Measurements from ENCODE around the gene LRP1.

The LRP1 gene

DNA sequence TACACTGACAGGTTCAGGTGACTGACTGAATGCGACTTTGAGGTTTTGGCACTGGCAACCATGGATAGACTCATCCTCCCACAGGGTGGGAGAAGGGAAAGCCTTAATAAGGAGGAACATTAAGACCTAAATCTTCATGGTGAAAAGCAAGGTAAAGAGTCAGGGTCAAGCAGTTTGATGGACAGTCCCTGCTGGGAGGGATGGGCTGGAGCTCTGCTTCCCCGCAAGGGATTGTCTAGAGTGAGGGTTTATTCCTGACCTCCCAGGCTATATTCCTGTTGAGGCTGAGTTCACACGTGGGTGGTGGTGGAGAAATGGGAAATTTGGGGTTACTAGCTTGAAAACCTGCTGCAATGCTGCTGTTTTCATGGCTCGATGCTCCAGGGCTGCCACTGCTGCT lies 132.1 kb downstream of the LRP1 start:
- peaks cover 31% of the 10 kb centered on the region for H3K36me3 Mint-ChIP-seq (ENCODE audit: low read depth)
- no peaks in the 10 kb centered on the region for H3K9me3 Mint-ChIP-seq

DNA sequence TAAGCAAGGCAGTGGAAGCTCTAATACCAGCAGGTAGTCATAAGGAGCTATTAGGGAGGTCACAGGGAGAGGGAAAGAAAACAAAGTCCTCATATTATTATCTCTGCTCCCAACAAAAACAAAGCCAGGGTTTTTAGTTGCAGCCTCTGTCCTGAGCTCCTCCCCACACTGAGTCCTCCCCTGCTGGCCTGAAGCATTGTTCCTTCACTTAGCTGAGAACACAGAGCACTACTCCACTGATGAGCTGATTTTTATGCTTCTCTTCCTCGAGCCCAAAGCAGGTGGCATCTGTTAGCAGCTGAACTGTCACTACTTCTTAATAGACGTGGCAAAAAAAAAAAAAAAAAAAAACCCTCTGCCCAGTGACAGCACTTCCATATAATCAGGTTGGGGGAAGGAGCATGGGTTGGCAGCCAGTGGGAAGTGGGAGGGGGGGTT lies 133.2 kb downstream of the LRP1 start:
- Mint-ChIP-seq H3K27ac (no peak overlapping the region), H3K36me3 (ENCODE audit: low read depth) (peaks cover 28% of the 10 kb centered on the region), H3K4me3 (no peak overlapping the region), H3K4me1 (ENCODE audit: low read depth) (peaks cover 3% of the 10 kb centered on the region), H3K9me3 (no peaks in the 10 kb centered on the region), H3K27me3 (ENCODE audit: low read depth) (no peaks in the 10 kb centered on the region)
- no peak for DNase-seq (ENCODE audit: low spot score)

More for the DNA sequence above, 132.1 kb downstream of the LRP1 start:
- DNase-seq (ENCODE audit: low spot score) = no peak
- Mint-ChIP-seq H3K27me3 (ENCODE audit: low read depth) (no peaks in the 10 kb centered on the region), H3K27ac (no peak overlapping the region), H3K4me3 (no peak overlapping the region), H3K4me1 (ENCODE audit: low read depth) (peaks cover 3% of the 10 kb centered on the region)

DNA sequence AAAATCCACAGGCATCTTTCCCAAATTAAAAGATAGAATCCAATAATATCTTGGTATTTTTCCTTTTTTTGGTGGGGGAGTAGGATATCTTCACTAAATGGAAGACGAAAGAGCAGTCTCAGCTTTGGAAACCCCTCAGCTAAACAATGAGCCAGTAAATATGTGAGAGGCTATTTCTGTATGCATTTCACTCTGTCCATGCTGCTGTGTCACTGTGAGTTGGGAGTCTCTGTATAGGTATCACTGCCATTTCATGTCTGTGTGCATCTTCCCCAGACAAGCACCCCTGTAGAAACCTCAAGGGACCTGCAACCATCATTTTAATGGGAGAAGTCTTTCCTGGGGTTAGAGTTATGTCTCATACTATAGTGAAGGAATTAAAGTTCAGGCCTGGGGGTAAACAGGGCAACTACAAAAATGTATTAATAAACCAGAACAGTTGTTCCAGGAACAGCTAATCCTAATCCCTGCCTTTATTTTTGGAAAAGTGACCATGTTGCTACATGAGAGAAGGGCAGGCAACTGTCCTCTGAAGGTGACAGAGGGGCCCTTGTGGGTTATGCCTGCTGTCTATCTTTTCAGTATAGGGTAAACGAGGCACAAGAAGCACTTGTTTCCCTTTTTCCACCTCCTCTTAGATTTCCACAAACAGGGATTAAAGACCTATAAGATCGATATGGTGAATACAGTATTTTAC lies 134.0 kb downstream of the LRP1 start:
- H3K9me3 Mint-ChIP-seq = no peaks in the 10 kb centered on the region
- H3K27me3 Mint-ChIP-seq (ENCODE audit: low read depth) = no peaks in the 10 kb centered on the region
- peaks cover 25% of the 10 kb centered on the region for H3K36me3 Mint-ChIP-seq (ENCODE audit: low read depth)
- H3K27ac Mint-ChIP-seq = no peak overlapping the region
- no peak overlapping the region for H3K4me3 Mint-ChIP-seq
- DNase-seq (ENCODE audit: low spot score) = no peak
- H3K4me1 Mint-ChIP-seq (ENCODE audit: low read depth) = peaks cover 3% of the 10 kb centered on the region
